Prostate gland (tissue), 2 donors: ENCODE data around the gene SCEL.

Source experiments
- CTCF ChIP-seq, 4 experiments: fragments of 200-600 bp in 2 of 4; fragments of 450-650 bp in 2 of 4; sonication (generic) in 2 of 4; IDR thresholded peaks; 1 replicate in 3 of 4; 2 replicates in 1 of 4; pipeline ENCODE4 v1.5.1; 2016 to 2019; ENCODE audit warnings: antibody characterized with exemption in 4 of 4, mild to moderate bottlenecking in 2 of 4, moderate library complexity in 2 of 4
- POLR2A ChIP-seq: fragments of 450-650 bp; IDR thresholded peaks from one replicate; pipeline ENCODE4 v1.6.1; 2016; ENCODE audit warnings: antibody characterized with exemption, mild to moderate bottlenecking
- POLR2AphosphoS5 ChIP-seq: sonication (generic); formaldehyde crosslinking; IDR thresholded peaks from one replicate; pipeline ENCODE4 v1.6.1; 2017; ENCODE audit warnings: antibody characterized with exemption

- TF ChIP-seq POLR2AphosphoS5 (no peak), CTCF (IDR thresholded peaks at IDR 0.05) (no peak), POLR2A (no peak)
Observed at GRCh38 chr13:77650409-77650808, 114.9 kb downstream of the SCEL start.
